K562 (cell line): ENCODE data around the gene SATB2. TPM values are rescaled to one million over a fixed set of nuclear protein-coding genes. Genes with fewer than 3 reads are reported as not detected.
A peak's percentile ranks its signal among the peaks of the same experiment; 100 is the strongest.

Experiments used
- ATAC-seq: fragments of 200-7000 bp; cut with Tn5 transposase; 3 replicates; pipeline ENCODE4 v1.9.1; 2020; ENCODE audit warnings: moderate library complexity
- BruUV-seq: library from RNA; stranded (reverse); fragments of 400-500 nt; replicated peaks from 2 replicates; lab custom pipeline; 2021; lab: Mats Ljungman, UMichigan
- CTCF ChIA-PET: fragments of 300-600 bp; formaldehyde crosslinking; extraction: SDS; loops from one replicate; lab custom pipeline; 2021; ENCODE audit warnings: low intra/inter-chr PET ratio; lab: Yijun Ruan, JAX
- POLR2A ChIA-PET: fragments of 300-600, 350-650 bp; sonication (Branson Sonifier 250); formaldehyde crosslinking; extraction: SDS; loops from one replicate; lab custom pipeline; 2021; ENCODE audit warnings: antibody characterized with exemption, inconsistent platforms; lab: Yijun Ruan, JAX
- DNase-seq, 4 experiments: peaks; one replicate each; pipeline versions ENCODE4 v3.0.0 to v3.0.0-alpha.2; 2011 to 2018; ENCODE audit warnings: low spot score in 3 of 4, mixed read lengths in 3 of 4; ENCODE audit errors: extremely low read depth in 1 of 4
- FAIRE-seq: peaks from 2 replicates; lab custom pipeline; 2011; peaks lifted over from hg19 to GRCh38; lab: Jason Lieb, UNC
- H2AFZ ChIP-seq: 2 replicates; pipeline ENCODE4 v1.6.0; 2011; ENCODE audit warnings: low read depth, low read length, control low read depth, inconsistent platforms
- H3K27ac ChIP-seq: fragments of 200-600 bp; 3 replicates; pipeline ENCODE4 v1.8.0; 2011; ENCODE audit warnings: low read depth, mild to moderate bottlenecking, control low read depth, inconsistent platforms, low read length, moderate library complexity, mixed read lengths; ENCODE audit errors: extremely low read depth
- H3K27me3 ChIP-seq, 2 experiments: fragments of 300-600 bp in 1 of 2; 2 replicates in 1 of 2; 3 replicates in 1 of 2; pipeline versions ENCODE4 v1.6.0 to v1.8.0; 2011; ENCODE audit warnings: inconsistent platforms in 2 of 2, low read length in 2 of 2, mild to moderate bottlenecking in 1 of 2, mixed read lengths in 1 of 2, moderate library complexity in 1 of 2; ENCODE audit not compliant: control insufficient read depth in 2 of 2, insufficient read depth in 2 of 2
- H3K36me3 ChIP-seq: fragments of 300-600 bp; 3 replicates; pipeline ENCODE4 v1.8.0; 2011; ENCODE audit warnings: mild to moderate bottlenecking, low read length, inconsistent platforms; ENCODE audit not compliant: control insufficient read depth, insufficient read depth
- H3K4me1 ChIP-seq, 2 experiments: fragments of 200-600 bp in 1 of 2; replicated peaks in 1 of 2; 2 replicates in 1 of 2; 3 replicates in 1 of 2; pipeline versions ENCODE4 v1.5.1 to v1.8.0; 2011; ENCODE audit warnings: inconsistent platforms in 2 of 2, low read length in 2 of 2, mild to moderate bottlenecking in 1 of 2, mixed read lengths in 1 of 2, moderate library complexity in 1 of 2; ENCODE audit not compliant: control insufficient read depth in 2 of 2, insufficient read depth in 2 of 2
- H3K4me2 ChIP-seq: 2 replicates; pipeline ENCODE4 v1.6.1; 2011; ENCODE audit warnings: low read length, control low read depth, inconsistent platforms, mixed read lengths; ENCODE audit not compliant: insufficient read depth
- H3K4me3 ChIP-seq: fragments of 200-600 bp; sonication (generic), shearing (Covaris generic); 2 replicates; pipeline ENCODE4 v1.5.1; 2016; ENCODE audit warnings: control low read depth, inconsistent platforms
- H3K79me2 ChIP-seq: fragments of 200-600 bp; 3 replicates; pipeline ENCODE4 v1.8.0; 2011; ENCODE audit warnings: low read length, inconsistent platforms; ENCODE audit not compliant: control insufficient read depth, insufficient read depth
- H3K9ac ChIP-seq, 2 experiments: 2 replicates each; pipeline versions ENCODE4 v1.6.0 to v1.6.1; 2011; ENCODE audit warnings: low read depth in 2 of 2, low read length in 2 of 2, control low read depth in 1 of 2, inconsistent platforms in 1 of 2, mild to moderate bottlenecking in 1 of 2, mixed read lengths in 1 of 2; ENCODE audit not compliant: insufficient read depth in 1 of 2
- H3K9me1 ChIP-seq: one replicate; pipeline ENCODE4 v1.6.0; 2011; ENCODE audit warnings: inconsistent platforms, mild to moderate bottlenecking, low read length, moderate library complexity; ENCODE audit not compliant: control insufficient read depth, insufficient read depth
- H3K9me3 ChIP-seq: replicated peaks from 2 replicates; pipeline ENCODE4 v1.5.1; 2011; ENCODE audit warnings: low read depth, low read length, inconsistent platforms; ENCODE audit not compliant: control insufficient read depth, insufficient read depth
- H4K20me1 ChIP-seq: replicated peaks from 2 replicates; pipeline ENCODE4 v1.6.1; 2011; ENCODE audit warnings: low read length, inconsistent platforms, mixed read lengths; ENCODE audit not compliant: control insufficient read depth, insufficient read depth
- DPF2 ChIP-seq: fragments of 450-650 bp; IDR thresholded peaks from 2 replicates; pipeline ENCODE4 v1.6.1; 2016
- KAT2B ChIP-seq: IDR thresholded peaks from one replicate; pipeline ENCODE4 v1.6.1; 2012; ENCODE audit warnings: low read depth, mild to moderate bottlenecking, control low read depth, inconsistent platforms, low read length, moderate library complexity
- MYBL2 ChIP-seq, 2 experiments: fragments of 450-650 bp in 1 of 2; sonication (generic) in 1 of 2; formaldehyde crosslinking in 1 of 2; IDR thresholded peaks; 2 replicates each; pipeline versions ENCODE4 v1.6.1 to v1.8.1; 2017 to 2022; ENCODE audit warnings: borderline replicate concordance in 1 of 2, inconsistent platforms in 1 of 2, low read depth in 1 of 2, mild to moderate bottlenecking in 1 of 2, missing genetic modification reagents in 1 of 2, moderate library complexity in 1 of 2
- POLR2H ChIP-seq: IDR thresholded peaks from 2 replicates; pipeline ENCODE4 v1.6.1; 2016; ENCODE audit warnings: missing genetic modification characterization, low read depth, mild to moderate bottlenecking, control low read depth, missing compliant biosample characterization, moderate library complexity
- RCOR1 ChIP-seq, 2 experiments: IDR thresholded peaks; 2 replicates each; pipeline ENCODE4 v1.6.1; 2012; ENCODE audit warnings: low read depth in 2 of 2, low read length in 2 of 2, borderline replicate concordance in 1 of 2, improper control_type of control experiment in 1 of 2
- VEZF1 ChIP-seq: fragments of 200-800 bp; sonication (Bioruptor generic); IDR thresholded peaks from 2 replicates; pipeline ENCODE4 v1.6.1; 2017; ENCODE audit warnings: missing genetic modification characterization, missing compliant biosample characterization
- ZBTB2 ChIP-seq: fragments of 450-650 bp; IDR thresholded peaks from 2 replicates; pipeline ENCODE4 v1.6.1; 2016; ENCODE audit warnings: antibody characterized with exemption
- ZNF197 ChIP-seq: fragments of 200-800 bp; sonication (Bioruptor generic); IDR thresholded peaks from 2 replicates; pipeline ENCODE4 v1.6.1; 2016; ENCODE audit warnings: low read depth, missing genetic modification characterization, missing compliant biosample characterization
- ZNF766 ChIP-seq: fragments of 200-800 bp; sonication (Bioruptor generic); conservative IDR thresholded peaks from 2 replicates; pipeline ENCODE4 v1.6.1; 2016; ENCODE audit warnings: missing genetic modification characterization, missing compliant biosample characterization
- WGBS: fragments of 100-300 bp; shearing (Covaris generic); methylation state at CpG from one replicate; pipeline ENCODE4 v1.1.6; 2016; ENCODE audit warnings: low coverage, mixed read lengths; ENCODE audit not compliant: insufficient coverage; ENCODE audit errors: missing lambda C conversion rate; 5-methylcytosine and 5-hydroxymethylcytosine counted together
- in situ Hi-C: fragments of 300-500 bp; cut with MboI; formaldehyde crosslinking; loops from 4 replicates; pipeline ENCODE4 v1.15.0; 2018; ENCODE audit warnings: inconsistent platforms, mixed read lengths
- intact Hi-C: fragments of 100-400 bp; cut with micrococcal nuclease; formaldehyde crosslinking; loops from 2 replicates; pipeline ENCODE4 v1.14.2; 2022
- polyA plus RNA-seq, 8 experiments: library from polyadenylated mRNA; depleted of rRNA in 4 of 8; stranded (reverse) in 5 of 8; unstranded in 3 of 8; fragments of >200 nt; fragmentation: Nextera tagmentation in 2 of 8; fragmentation: Illumina TruSeq in 1 of 8; extraction: Ambion mirVana in 2 of 8; extraction: Trizol in 1 of 8; gene quantifications; 2 replicates each; pipeline versions ENCODE4 v1.2.1 to v1.2.3, GENCODE V29; 2011 to 2014; ENCODE audit warnings: inconsistent platforms in 1 of 8, missing spikeins in 1 of 8
- total RNA-seq, 7 experiments: library from RNA; depleted of rRNA in 6 of 7; stranded (reverse); fragments of >200 nt in 6 of 7; fragmentation: Illumina TruSeq in 2 of 7; extraction: Trizol in 2 of 7; gene quantifications; 2 replicates each; pipeline versions ENCODE4 v1.2.1 to v1.2.3, GENCODE V29; 2011 to 2021; ENCODE audit warnings: low replicate concordance in 1 of 7
- TF ChIP-seq, protein P1 (sequence below): fragments of 450-650 bp; IDR thresholded peaks from 2 replicates; pipeline ENCODE4 v1.6.1; 2016
- TF ChIP-seq, protein P2 (sequence below), 2 experiments: fragments of 450-650 bp; IDR thresholded peaks; 2 replicates each; pipeline ENCODE4 v1.6.1; 2018; ENCODE audit warnings: mild to moderate bottlenecking in 2 of 2, low read depth in 1 of 2; ENCODE audit not compliant: partially characterized antibody in 2 of 2

Gene SATB2
- total and polyA plus RNA-seq, 9 of the 15 experiments (the other 6 are each of a cell fraction or from before 2014, with no cell fraction given): 4.5 to 34.0 (median 15.1) TPM

DNA sequence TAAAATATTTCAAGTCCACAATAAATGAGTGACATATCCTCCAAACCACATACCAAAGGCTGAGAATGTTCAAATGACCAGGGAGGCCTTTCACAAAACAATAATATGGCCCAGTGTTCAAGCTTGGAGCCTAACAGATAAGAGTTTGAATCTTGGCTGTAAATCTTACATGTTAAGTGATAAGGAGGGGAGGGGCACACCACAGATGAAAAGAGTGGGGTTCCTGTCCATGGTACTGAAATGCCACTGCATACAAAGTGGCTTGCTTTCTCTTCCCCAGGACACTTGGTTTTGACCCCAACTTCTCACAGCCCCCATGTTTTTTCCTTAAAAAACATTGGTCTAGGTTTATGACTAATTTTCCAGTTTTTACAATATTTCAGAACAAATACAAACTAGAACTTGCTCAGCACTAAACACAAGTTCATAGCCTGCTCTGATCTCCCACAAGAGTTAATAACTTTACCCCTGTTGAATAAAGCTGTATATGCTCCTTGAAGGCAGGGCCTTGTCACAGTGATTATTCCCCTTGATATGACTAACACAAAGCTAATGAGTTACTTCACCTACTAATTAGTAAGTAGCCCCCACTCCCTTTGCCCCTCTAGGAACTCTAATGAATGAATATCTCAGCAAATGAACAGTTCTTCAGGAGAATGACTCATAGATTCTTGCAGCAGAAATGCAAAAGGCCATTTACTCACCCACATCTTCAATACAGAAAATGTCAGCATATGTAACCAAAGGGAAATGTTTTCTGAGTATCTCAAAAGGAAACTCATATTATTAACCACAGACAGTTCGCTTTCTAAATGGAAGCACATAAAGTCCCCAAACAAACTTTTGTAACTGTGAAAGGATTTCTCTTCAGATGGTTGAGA, 142.2 kb downstream of the SATB2 start:
- H3K27me3 ChIP-seq: no peaks in the 10 kb centered on the region
- H3K4me2 ChIP-seq: no peak overlapping the region
- H3K36me3 ChIP-seq: peaks cover 83% of the 10 kb centered on the region
- H3K9me1 ChIP-seq: no peaks in the 10 kb centered on the region
- FAIRE-seq (no peak), ATAC-seq (peak; percentile 74), DNase-seq (peak; percentile 7 to 60 (median 26))
- H4K20me1 ChIP-seq: no peaks in the 10 kb centered on the region
- no peak overlapping the region for H3K27ac ChIP-seq
- no TSS peak for BruUV-seq
- H2AFZ ChIP-seq: no peak overlapping the region
- WGBS: no CpG with 5 or more reads among the region's 1 CpG
- intact Hi-C loops (no loop called here), in situ Hi-C loops (no loop called here)
- H3K79me2 ChIP-seq: no peaks in the 10 kb centered on the region
- H3K4me1 ChIP-seq: no peaks in the 10 kb centered on the region
- H3K9me3 ChIP-seq: no peaks in the 10 kb centered on the region
- H3K9ac ChIP-seq: no peak overlapping the region
- CTCF ChIA-PET: no interaction called here
- POLR2A ChIA-PET: no interaction called here
- H3K4me3 ChIP-seq: no peak overlapping the region
- no peak for TF ChIP-seq POLR2H (tag)
- peak; percentile 90 for TF ChIP-seq ZNF766 (CRISPR knock-in tag)
- peak; percentile 75 for TF ChIP-seq VEZF1 (CRISPR knock-in tag)
- TF ChIP-seq, protein P1, sequence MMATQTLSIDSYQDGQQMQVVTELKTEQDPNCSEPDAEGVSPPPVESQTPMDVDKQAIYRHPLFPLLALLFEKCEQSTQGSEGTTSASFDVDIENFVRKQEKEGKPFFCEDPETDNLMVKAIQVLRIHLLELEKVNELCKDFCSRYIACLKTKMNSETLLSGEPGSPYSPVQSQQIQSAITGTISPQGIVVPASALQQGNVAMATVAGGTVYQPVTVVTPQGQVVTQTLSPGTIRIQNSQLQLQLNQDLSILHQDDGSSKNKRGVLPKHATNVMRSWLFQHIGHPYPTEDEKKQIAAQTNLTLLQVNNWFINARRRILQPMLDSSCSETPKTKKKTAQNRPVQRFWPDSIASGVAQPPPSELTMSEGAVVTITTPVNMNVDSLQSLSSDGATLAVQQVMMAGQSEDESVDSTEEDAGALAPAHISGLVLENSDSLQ: peak; percentile 93
- 0 out of 2 replicates have a peak, but pooled peaks have one; percentile 15 for TF ChIP-seq MYBL2 (IDR thresholded peaks at IDR 0.05; ENCODE audit: low read depth)
- no peak for TF ChIP-seq MYBL2 (CRISPR knock-in tag; IDR thresholded peaks at IDR 0.05; ENCODE audit: borderline replicate concordance)
- TF ChIP-seq, protein P2, sequence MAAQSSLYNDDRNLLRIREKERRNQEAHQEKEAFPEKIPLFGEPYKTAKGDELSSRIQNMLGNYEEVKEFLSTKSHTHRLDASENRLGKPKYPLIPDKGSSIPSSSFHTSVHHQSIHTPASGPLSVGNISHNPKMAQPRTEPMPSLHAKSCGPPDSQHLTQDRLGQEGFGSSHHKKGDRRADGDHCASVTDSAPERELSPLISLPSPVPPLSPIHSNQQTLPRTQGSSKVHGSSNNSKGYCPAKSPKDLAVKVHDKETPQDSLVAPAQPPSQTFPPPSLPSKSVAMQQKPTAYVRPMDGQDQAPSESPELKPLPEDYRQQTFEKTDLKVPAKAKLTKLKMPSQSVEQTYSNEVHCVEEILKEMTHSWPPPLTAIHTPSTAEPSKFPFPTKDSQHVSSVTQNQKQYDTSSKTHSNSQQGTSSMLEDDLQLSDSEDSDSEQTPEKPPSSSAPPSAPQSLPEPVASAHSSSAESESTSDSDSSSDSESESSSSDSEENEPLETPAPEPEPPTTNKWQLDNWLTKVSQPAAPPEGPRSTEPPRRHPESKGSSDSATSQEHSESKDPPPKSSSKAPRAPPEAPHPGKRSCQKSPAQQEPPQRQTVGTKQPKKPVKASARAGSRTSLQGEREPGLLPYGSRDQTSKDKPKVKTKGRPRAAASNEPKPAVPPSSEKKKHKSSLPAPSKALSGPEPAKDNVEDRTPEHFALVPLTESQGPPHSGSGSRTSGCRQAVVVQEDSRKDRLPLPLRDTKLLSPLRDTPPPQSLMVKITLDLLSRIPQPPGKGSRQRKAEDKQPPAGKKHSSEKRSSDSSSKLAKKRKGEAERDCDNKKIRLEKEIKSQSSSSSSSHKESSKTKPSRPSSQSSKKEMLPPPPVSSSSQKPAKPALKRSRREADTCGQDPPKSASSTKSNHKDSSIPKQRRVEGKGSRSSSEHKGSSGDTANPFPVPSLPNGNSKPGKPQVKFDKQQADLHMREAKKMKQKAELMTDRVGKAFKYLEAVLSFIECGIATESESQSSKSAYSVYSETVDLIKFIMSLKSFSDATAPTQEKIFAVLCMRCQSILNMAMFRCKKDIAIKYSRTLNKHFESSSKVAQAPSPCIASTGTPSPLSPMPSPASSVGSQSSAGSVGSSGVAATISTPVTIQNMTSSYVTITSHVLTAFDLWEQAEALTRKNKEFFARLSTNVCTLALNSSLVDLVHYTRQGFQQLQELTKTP (IDR thresholded peaks at IDR 0.05; ENCODE audit: low read depth in 1 of 2, partially characterized antibody in 2 of 2): peak in 1 of 2 experiments; percentile 62
- TF ChIP-seq KAT2B: no peak
- TF ChIP-seq RCOR1 (IDR thresholded peaks at IDR 0.05; ENCODE audit: borderline replicate concordance in 1 of 2, low read depth in 2 of 2, low read length in 2 of 2): peak in 1 of 2 experiments; percentile 62; a peak in 2 of 4 replicates
- peak; percentile 90 for TF ChIP-seq ZNF197
- 0 out of 2 replicates have a peak, but pooled peaks have one; percentile 23 for TF ChIP-seq DPF2
- no peak for TF ChIP-seq ZBTB2
